PC-9 (cell line): ENCODE data around the gene C2CD4B. TPM values are rescaled to one million over a fixed set of nuclear protein-coding genes. Genes with fewer than 3 reads are reported as not detected.

Source experiments
- BruUV-seq: library from RNA; stranded (reverse); fragments of 400-500 nt; replicated peaks from 2 replicates; lab custom pipeline; 2021; lab: Mats Ljungman, UMichigan
- CTCF ChIA-PET: fragments of 300-600 bp; sonication (Branson Sonifier 250); formaldehyde crosslinking; loops from one replicate; lab custom pipeline; 2022; ENCODE audit warnings: antibody characterized with exemption; lab: Charles Lee
- POLR2A ChIA-PET: fragments of 300-600 bp; sonication (Branson Sonifier 250); formaldehyde crosslinking; loops from one replicate; lab custom pipeline; 2022; ENCODE audit warnings: antibody characterized with exemption; ENCODE audit not compliant: unreplicated experiment; lab: Charles Lee
- DNase-seq, 2 experiments: peaks; one replicate each; pipeline versions ENCODE4 v3.0.0 to v3.0.0-alpha.2; 2015 to 2022; ENCODE audit warnings: mixed read lengths in 1 of 2
- H2AFZ ChIP-seq: fragments of 200-600 bp; sonication (generic); 2 replicates; pipeline ENCODE4 v1.8.1; 2017; ENCODE audit warnings: antibody characterized with exemption
- H3F3A ChIP-seq: fragments of 200-600 bp; sonication (generic); 2 replicates; pipeline ENCODE4 v1.8.1; 2017; ENCODE audit warnings: antibody characterized with exemption, mild to moderate bottlenecking, low read depth; ENCODE audit not compliant: insufficient read depth
- H3K27ac ChIP-seq: fragments of 200-600 bp; sonication (generic); 2 replicates; pipeline ENCODE4 v1.6.1; 2016; ENCODE audit warnings: mixed run types
- H3K27me3 ChIP-seq: fragments of 200-600 bp; sonication (generic); 2 replicates; pipeline ENCODE4 v1.6.1; 2016; ENCODE audit warnings: low read depth, mixed run types; ENCODE audit not compliant: insufficient read depth
- H3K36me3 ChIP-seq: fragments of 200-600 bp; sonication (generic); 2 replicates; pipeline ENCODE4 v1.6.1; 2016; ENCODE audit warnings: low read depth, mixed run types
- H3K4me1 ChIP-seq: fragments of 200-600 bp; sonication (generic); replicated peaks from 2 replicates; pipeline ENCODE4 v1.6.1; 2016; ENCODE audit warnings: mixed run types; ENCODE audit not compliant: insufficient read depth
- H3K4me2 ChIP-seq: fragments of 200-600 bp; sonication (generic); 2 replicates; pipeline ENCODE4 v1.6.1; 2017; ENCODE audit warnings: mixed run types
- H3K4me3 ChIP-seq: fragments of 200-600 bp; sonication (generic); 2 replicates; pipeline ENCODE4 v1.6.1; 2016; ENCODE audit warnings: mixed run types
- H3K79me2 ChIP-seq: fragments of 200-600 bp; sonication (generic); 2 replicates; pipeline ENCODE4 v1.6.1; 2017; ENCODE audit warnings: low read depth, mixed run types
- H3K9me2 ChIP-seq: fragments of 200-600 bp; sonication (generic); 2 replicates; pipeline ENCODE4 v1.8.1; 2017; ENCODE audit warnings: mild to moderate bottlenecking; ENCODE audit not compliant: insufficient read depth
- H3K9me3 ChIP-seq: fragments of 200-600 bp; sonication (generic); 2 replicates; pipeline ENCODE4 v1.8.1; 2016; ENCODE audit warnings: low read depth; ENCODE audit not compliant: insufficient read depth
- H4K20me1 ChIP-seq: fragments of 200-600 bp; sonication (generic); 2 replicates; pipeline ENCODE4 v1.8.1; 2017; ENCODE audit not compliant: insufficient read depth
- CTCF ChIP-seq: fragments of 200-600 bp; sonication (generic); conservative IDR thresholded peaks from 2 replicates; pipeline ENCODE4 v1.6.1; 2017; ENCODE audit warnings: mixed run types, antibody characterized with exemption, mild to moderate bottlenecking, moderate library complexity
- EZH2 ChIP-seq: fragments of 200-600 bp; sonication (generic); IDR thresholded peaks from 2 replicates; pipeline ENCODE4 v1.8.0; 2017; ENCODE audit warnings: antibody characterized with exemption, low read depth
- intact Hi-C: fragments of 100-400 bp; cut with micrococcal nuclease; formaldehyde crosslinking; loops from one replicate; pipeline ENCODE4 v1.10.0; 2022; ENCODE audit not compliant: unreplicated experiment
- total RNA-seq: library from RNA; stranded (reverse); gene quantifications from 2 replicates; pipeline ENCODE4 v1.2.3, GENCODE V29; 2021

Gene C2CD4B
- total RNA-seq, 1 experiment from 2014 or later = not detected

- no peaks in the 10 kb centered on the region for H3K9me2 ChIP-seq
- no peak overlapping the region for H3K27ac ChIP-seq
- CTCF ChIA-PET = no interaction called here
- no peak for TF ChIP-seq EZH2
- no peak for TF ChIP-seq CTCF
- H3K4me1 ChIP-seq = no peaks in the 10 kb centered on the region
- no peaks in the 10 kb centered on the region for H3K27me3 ChIP-seq
- POLR2A ChIA-PET = no interaction called here
- H2AFZ ChIP-seq = no peak overlapping the region
- H4K20me1 ChIP-seq = no peaks in the 10 kb centered on the region
- H3K79me2 ChIP-seq = no peaks in the 10 kb centered on the region
- no peak for DNase-seq
- no peaks in the 10 kb centered on the region for H3F3A ChIP-seq
- no TSS peak for BruUV-seq
- no peaks in the 10 kb centered on the region for H3K9me3 ChIP-seq
- intact Hi-C loops = no loop called here
- H3K36me3 ChIP-seq = no peaks in the 10 kb centered on the region
- no peak overlapping the region for H3K4me2 ChIP-seq
- H3K4me3 ChIP-seq = no peak overlapping the region
These were observed 19.9 kb downstream of the C2CD4B start for GRCh38 chr15:62145015-62145735.

GRCh38 chr15:62142736-62143135 is 22.3 kb downstream of the C2CD4B start:
- Histone ChIP-seq H3K27me3 (no peaks in the 10 kb centered on the region), H3K4me2 (no peak overlapping the region), H3K9me2 (no peaks in the 10 kb centered on the region), H3K27ac (no peak overlapping the region), H3K9me3 (no peaks in the 10 kb centered on the region), H3K4me3 (no peak overlapping the region), H3K79me2 (no peaks in the 10 kb centered on the region), H3K4me1 (no peaks in the 10 kb centered on the region), H3F3A (no peaks in the 10 kb centered on the region), H2AFZ (no peak overlapping the region), H3K36me3 (no peaks in the 10 kb centered on the region), H4K20me1 (no peaks in the 10 kb centered on the region)
- TF ChIP-seq EZH2 (no peak), CTCF (peak; percentile 64)
- no TSS peak for BruUV-seq
- POLR2A ChIA-PET = no interaction called here
- no peak for DNase-seq
- intact Hi-C loops = no loop called here
- CTCF ChIA-PET = no interaction called here

- ChIA-PET CTCF (interaction anchor here (0.6 kb wide), 1 partner anchor 235 kb away, joined by 4 read pairs; no protein-coding TSS in a partner anchor), POLR2A (no interaction called here)
- no peaks in the 10 kb centered on the region for H3K36me3 ChIP-seq
- DNase-seq = no peak
- no peaks in the 10 kb centered on the region for H3F3A ChIP-seq
- no peaks in the 10 kb centered on the region for H4K20me1 ChIP-seq
- no peaks in the 10 kb centered on the region for H3K9me3 ChIP-seq
- H3K79me2 ChIP-seq = no peaks in the 10 kb centered on the region
- H3K9me2 ChIP-seq = no peaks in the 10 kb centered on the region
- H3K4me1 ChIP-seq = no peaks in the 10 kb centered on the region
- TF ChIP-seq EZH2 = no peak
- TF ChIP-seq CTCF = no peak
- H3K4me3 ChIP-seq = no peak overlapping the region
- H3K4me2 ChIP-seq = no peak overlapping the region
- intact Hi-C loops = no loop called here
- no TSS peak for BruUV-seq
- H2AFZ ChIP-seq = no peak overlapping the region
- H3K27ac ChIP-seq = no peak overlapping the region
- H3K27me3 ChIP-seq = no peaks in the 10 kb centered on the region
These were observed 23.2 kb downstream of the C2CD4B start for GRCh38 chr15:62141643-62142588.
